Caco-2 (cell line): Measurements from ENCODE around the gene ASPA. TPM values are rescaled to one million over a fixed set of nuclear protein-coding genes. Genes with fewer than 3 reads are reported as not detected.

ENCODE experiments used
- BruUV-seq: library from RNA; stranded (reverse); fragments of 400-500 nt; replicated peaks from 2 replicates; lab custom pipeline; 2021; lab: Mats Ljungman, UMichigan
- CTCF ChIA-PET: fragments of 300-600 bp; sonication (Branson Sonifier 250); formaldehyde crosslinking; loops from one replicate; lab custom pipeline; 2022; ENCODE audit warnings: antibody characterized with exemption; lab: Charles Lee
- POLR2A ChIA-PET: fragments of 300-600 bp; sonication (Branson Sonifier 250); formaldehyde crosslinking; loops from one replicate; lab custom pipeline; 2022; ENCODE audit warnings: antibody characterized with exemption; lab: Charles Lee
- DNase-seq, 2 experiments: peaks; one replicate each; pipeline versions ENCODE4 v3.0.0 to v3.0.0-alpha.2; 2020 to 2022
- H3K27me3 ChIP-seq: replicated peaks from 2 replicates; pipeline ENCODE4 v1.6.0; 2011; ENCODE audit warnings: low read length; ENCODE audit not compliant: control insufficient read depth, insufficient read depth
- H3K36me3 ChIP-seq: 2 replicates; pipeline ENCODE4 v1.5.1; 2011; ENCODE audit warnings: low read length; ENCODE audit not compliant: control insufficient read depth, insufficient read depth
- H3K4me1 ChIP-seq: fragments of 250-450 bp; sonication (Bioruptor Pico); 2 replicates; pipeline ENCODE4 v1.5.1; 2020; ENCODE audit warnings: mild to moderate bottlenecking
- H3K4me3 ChIP-seq: 2 replicates; pipeline ENCODE4 v1.5.1; 2011; ENCODE audit warnings: low read depth, mild to moderate bottlenecking, control low read depth, low read length
- H3K9me3 ChIP-seq: fragments of 250-450 bp; sonication (Bioruptor Pico); 2 replicates; pipeline ENCODE4 v1.5.1; 2020; ENCODE audit warnings: mild to moderate bottlenecking, moderate library complexity
- H3K27ac Mint-ChIP-seq: one replicate; pipeline ENCODE4 v1.8.0; 2022; ENCODE audit warnings: mixed read lengths; ENCODE audit not compliant: unreplicated experiment
- H3K27me3 Mint-ChIP-seq: one replicate; pipeline ENCODE4 v1.8.0; 2022; ENCODE audit warnings: mixed read lengths; ENCODE audit not compliant: insufficient read depth, unreplicated experiment
- H3K36me3 Mint-ChIP-seq: one replicate; pipeline ENCODE4 v1.8.0; 2022; ENCODE audit warnings: mild to moderate bottlenecking, mixed read lengths; ENCODE audit not compliant: insufficient read depth, unreplicated experiment
- H3K4me1 Mint-ChIP-seq: one replicate; pipeline ENCODE4 v1.8.0; 2022; ENCODE audit warnings: low read depth, mixed read lengths; ENCODE audit not compliant: unreplicated experiment
- H3K4me3 Mint-ChIP-seq: one replicate; pipeline ENCODE4 v1.8.0; 2022; ENCODE audit warnings: mild to moderate bottlenecking, moderate library complexity, mixed read lengths; ENCODE audit not compliant: unreplicated experiment
- H3K9me3 Mint-ChIP-seq: one replicate; pipeline ENCODE4 v1.8.0; 2022; ENCODE audit warnings: mixed read lengths; ENCODE audit not compliant: unreplicated experiment
- intact Hi-C: fragments of 100-400 bp; cut with micrococcal nuclease; formaldehyde crosslinking; loops from one replicate; pipeline ENCODE4 v1.10.0; 2022; ENCODE audit not compliant: unreplicated experiment
- total RNA-seq: library from RNA; stranded (reverse); gene quantifications from 2 replicates; pipeline ENCODE4 v1.2.3, GENCODE V29; 2022
- TF ChIP-seq, protein P1 (sequence below), 2 experiments: fragments of 200-600 bp in 1 of 2; IDR thresholded peaks; 1 replicate in 1 of 2; 2 replicates in 1 of 2; pipeline versions ENCODE4 v1.5.1 to v1.8.0; 2011 to 2022; ENCODE audit warnings: antibody characterized with exemption in 1 of 2, control low read depth in 1 of 2, inconsistent platforms in 1 of 2, low read depth in 1 of 2, low read length in 1 of 2, mild to moderate bottlenecking in 1 of 2, moderate library complexity in 1 of 2; ENCODE audit not compliant: insufficient read depth in 1 of 2, severe bottlenecking in 1 of 2, unreplicated experiment in 1 of 2

ASPA gene
- total RNA-seq, 1 experiment from 2014 or later: 0.27 TPM

GRCh38 chr17:3510090-3510489 is 34.3 kb downstream of the ASPA start:
- Histone ChIP-seq H3K27me3 (no peaks in the 10 kb centered on the region), H3K4me3 (no peak overlapping the region), H3K9me3 (no peaks in the 10 kb centered on the region), H3K4me1 (no peaks in the 10 kb centered on the region), H3K36me3 (no peaks in the 10 kb centered on the region; the same call in 1 of the 2 replicates)
- intact Hi-C loops: no loop called here
- Mint-ChIP-seq H3K9me3 (no peaks in the 10 kb centered on the region), H3K4me1 (no peaks in the 10 kb centered on the region), H3K27ac (no peak overlapping the region), H3K36me3 (peaks cover 4% of the 10 kb centered on the region), H3K27me3 (no peaks in the 10 kb centered on the region), H3K4me3 (no peak overlapping the region)
- BruUV-seq: no TSS peak
- TF ChIP-seq, protein P1, sequence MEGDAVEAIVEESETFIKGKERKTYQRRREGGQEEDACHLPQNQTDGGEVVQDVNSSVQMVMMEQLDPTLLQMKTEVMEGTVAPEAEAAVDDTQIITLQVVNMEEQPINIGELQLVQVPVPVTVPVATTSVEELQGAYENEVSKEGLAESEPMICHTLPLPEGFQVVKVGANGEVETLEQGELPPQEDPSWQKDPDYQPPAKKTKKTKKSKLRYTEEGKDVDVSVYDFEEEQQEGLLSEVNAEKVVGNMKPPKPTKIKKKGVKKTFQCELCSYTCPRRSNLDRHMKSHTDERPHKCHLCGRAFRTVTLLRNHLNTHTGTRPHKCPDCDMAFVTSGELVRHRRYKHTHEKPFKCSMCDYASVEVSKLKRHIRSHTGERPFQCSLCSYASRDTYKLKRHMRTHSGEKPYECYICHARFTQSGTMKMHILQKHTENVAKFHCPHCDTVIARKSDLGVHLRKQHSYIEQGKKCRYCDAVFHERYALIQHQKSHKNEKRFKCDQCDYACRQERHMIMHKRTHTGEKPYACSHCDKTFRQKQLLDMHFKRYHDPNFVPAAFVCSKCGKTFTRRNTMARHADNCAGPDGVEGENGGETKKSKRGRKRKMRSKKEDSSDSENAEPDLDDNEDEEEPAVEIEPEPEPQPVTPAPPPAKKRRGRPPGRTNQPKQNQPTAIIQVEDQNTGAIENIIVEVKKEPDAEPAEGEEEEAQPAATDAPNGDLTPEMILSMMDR (IDR thresholded peaks at IDR 0.05; ENCODE audit: insufficient read depth in 1 of 2, low read depth in 1 of 2, low read length in 1 of 2, severe bottlenecking in 1 of 2, unreplicated experiment in 1 of 2): no peak
- DNase-seq: no peak
- POLR2A ChIA-PET: no interaction called here
- CTCF ChIA-PET: no interaction called here

DNA sequence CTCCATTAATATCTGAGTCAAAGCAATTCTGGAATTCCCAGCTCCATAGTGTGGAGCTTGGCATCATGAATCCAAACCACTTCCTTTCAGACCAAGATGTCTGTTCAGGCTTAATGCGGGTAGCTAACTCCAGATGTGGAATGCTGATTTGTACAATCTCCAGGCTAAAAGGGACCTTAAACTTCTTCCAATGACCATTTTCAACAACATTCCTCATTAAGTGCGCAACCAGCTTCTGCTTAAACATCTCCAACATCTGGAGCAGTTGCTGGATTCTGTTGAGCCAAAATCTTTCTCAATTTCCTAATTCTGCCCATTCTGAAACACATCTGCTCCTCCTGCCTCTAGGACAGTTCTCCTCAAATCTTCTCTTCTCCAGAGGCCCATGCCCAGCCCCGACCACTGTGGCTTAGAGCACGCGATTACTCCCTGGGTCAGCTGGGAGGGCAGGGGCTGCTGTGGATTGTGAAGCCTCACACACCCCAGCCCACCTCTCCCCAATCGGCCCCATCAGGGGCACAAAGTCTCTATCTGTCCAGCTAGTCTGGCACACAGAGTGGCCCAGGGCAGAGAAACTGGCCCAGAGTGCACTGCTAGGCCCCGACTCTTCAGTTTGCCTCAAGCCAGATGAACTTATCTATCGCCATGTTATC is 36.2 kb downstream of the ASPA start:
- no peak for DNase-seq
- no peaks in the 10 kb centered on the region for H3K9me3 ChIP-seq
- CTCF ChIA-PET: interaction anchor here (1.1 kb wide), 1 partner anchor 35 kb away, joined by 3 read pairs; no protein-coding TSS in a partner anchor
- TF ChIP-seq, protein P1 (IDR thresholded peaks at IDR 0.05; ENCODE audit: insufficient read depth in 1 of 2, low read depth in 1 of 2, low read length in 1 of 2, severe bottlenecking in 1 of 2, unreplicated experiment in 1 of 2): no peak
- H3K36me3 ChIP-seq: no peaks in the 10 kb centered on the region; the same call in 1 of the 2 replicates
- Mint-ChIP-seq H3K27ac (no peak overlapping the region), H3K4me3 (no peak overlapping the region), H3K9me3 (no peaks in the 10 kb centered on the region), H3K27me3 (no peaks in the 10 kb centered on the region), H3K36me3 (peaks cover 12% of the 10 kb centered on the region), H3K4me1 (no peaks in the 10 kb centered on the region)
- POLR2A ChIA-PET: no interaction called here
- H3K27me3 ChIP-seq: no peaks in the 10 kb centered on the region
- H3K4me3 ChIP-seq: no peak overlapping the region
- intact Hi-C loops: no loop called here
- BruUV-seq: no TSS peak
- H3K4me1 ChIP-seq: no peaks in the 10 kb centered on the region

- Histone ChIP-seq H3K9me3 (no peaks in the 10 kb centered on the region), H3K4me3 (no peak overlapping the region), H3K36me3 (no peaks in the 10 kb centered on the region; the same call in 1 of the 2 replicates), H3K27me3 (no peaks in the 10 kb centered on the region), H3K4me1 (no peaks in the 10 kb centered on the region)
- TF ChIP-seq, protein P1 (IDR thresholded peaks at IDR 0.05; ENCODE audit: insufficient read depth in 1 of 2, low read depth in 1 of 2, low read length in 1 of 2, severe bottlenecking in 1 of 2, unreplicated experiment in 1 of 2): no peak
- Mint-ChIP-seq H3K4me3 (no peak overlapping the region), H3K9me3 (no peaks in the 10 kb centered on the region), H3K36me3 (peaks cover 12% of the 10 kb centered on the region), H3K27me3 (no peaks in the 10 kb centered on the region), H3K27ac (no peak overlapping the region), H3K4me1 (no peaks in the 10 kb centered on the region)
- DNase-seq: no peak
- CTCF ChIA-PET: interaction anchor here (1.1 kb wide), 1 partner anchor 35 kb away, joined by 3 read pairs; no protein-coding TSS in a partner anchor
- intact Hi-C loops: no loop called here
- POLR2A ChIA-PET: no interaction called here
- BruUV-seq: no TSS peak
These were observed 36.8 kb downstream of the ASPA start for GRCh38 chr17:3512505-3513171.
